NB4 (cell line): ENCODE measurements around the gene CRTC1.

Experiments used
- TF ChIP-seq, protein P1 (sequence below): IDR thresholded peaks from 2 replicates; pipeline ENCODE4 v1.6.1; 2011; ENCODE audit warnings: low read depth, low read length
- TF ChIP-seq, protein P2 (sequence below): IDR thresholded peaks from one replicate; pipeline ENCODE4 v1.5.1; 2012; ENCODE audit warnings: low read depth, low read length

DNA sequence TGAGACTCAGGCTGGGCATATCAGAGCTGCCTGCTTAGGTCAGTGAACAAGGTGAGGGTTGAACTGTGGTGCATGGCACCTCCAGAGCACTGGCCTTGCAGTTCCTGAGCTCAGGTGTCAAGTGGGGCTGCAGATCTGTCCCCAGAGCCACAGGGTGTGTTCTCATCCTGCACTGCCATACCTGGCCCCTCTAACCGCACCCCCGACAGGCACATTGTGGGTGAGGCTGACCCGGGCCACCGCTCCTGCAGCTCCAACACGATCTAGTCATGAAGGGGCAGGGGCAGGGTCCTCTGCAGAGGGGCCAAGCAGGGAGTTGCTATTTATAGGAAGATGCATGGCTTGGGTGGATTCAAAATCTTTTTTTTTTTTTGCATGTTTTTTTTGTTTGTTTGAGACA, 16.7 kb upstream of the CRTC1 start:
- TF ChIP-seq, protein P1, sequence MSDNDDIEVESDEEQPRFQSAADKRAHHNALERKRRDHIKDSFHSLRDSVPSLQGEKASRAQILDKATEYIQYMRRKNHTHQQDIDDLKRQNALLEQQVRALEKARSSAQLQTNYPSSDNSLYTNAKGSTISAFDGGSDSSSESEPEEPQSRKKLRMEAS = no peak
- TF ChIP-seq, protein P2, sequence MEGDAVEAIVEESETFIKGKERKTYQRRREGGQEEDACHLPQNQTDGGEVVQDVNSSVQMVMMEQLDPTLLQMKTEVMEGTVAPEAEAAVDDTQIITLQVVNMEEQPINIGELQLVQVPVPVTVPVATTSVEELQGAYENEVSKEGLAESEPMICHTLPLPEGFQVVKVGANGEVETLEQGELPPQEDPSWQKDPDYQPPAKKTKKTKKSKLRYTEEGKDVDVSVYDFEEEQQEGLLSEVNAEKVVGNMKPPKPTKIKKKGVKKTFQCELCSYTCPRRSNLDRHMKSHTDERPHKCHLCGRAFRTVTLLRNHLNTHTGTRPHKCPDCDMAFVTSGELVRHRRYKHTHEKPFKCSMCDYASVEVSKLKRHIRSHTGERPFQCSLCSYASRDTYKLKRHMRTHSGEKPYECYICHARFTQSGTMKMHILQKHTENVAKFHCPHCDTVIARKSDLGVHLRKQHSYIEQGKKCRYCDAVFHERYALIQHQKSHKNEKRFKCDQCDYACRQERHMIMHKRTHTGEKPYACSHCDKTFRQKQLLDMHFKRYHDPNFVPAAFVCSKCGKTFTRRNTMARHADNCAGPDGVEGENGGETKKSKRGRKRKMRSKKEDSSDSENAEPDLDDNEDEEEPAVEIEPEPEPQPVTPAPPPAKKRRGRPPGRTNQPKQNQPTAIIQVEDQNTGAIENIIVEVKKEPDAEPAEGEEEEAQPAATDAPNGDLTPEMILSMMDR = no peak
